HUDEP-2 (cell line): ENCODE data around the gene ICE2.
A peak's percentile ranks its signal among the peaks of the same experiment; 100 is the strongest.
"Not testable (repeated sequence)": the region's sequence is repeated elsewhere in the genome, so short reads cannot be mapped to it uniquely, and the experiment has no call there.

Source experiments
- DNase-seq, 76 experiments: peaks; one replicate each; lab custom pipeline; 2025; ENCODE audit not compliant: unreplicated experiment in 76 of 76; lab: John Stamatoyannopoulos, UW

Gene ICE2

DNA sequence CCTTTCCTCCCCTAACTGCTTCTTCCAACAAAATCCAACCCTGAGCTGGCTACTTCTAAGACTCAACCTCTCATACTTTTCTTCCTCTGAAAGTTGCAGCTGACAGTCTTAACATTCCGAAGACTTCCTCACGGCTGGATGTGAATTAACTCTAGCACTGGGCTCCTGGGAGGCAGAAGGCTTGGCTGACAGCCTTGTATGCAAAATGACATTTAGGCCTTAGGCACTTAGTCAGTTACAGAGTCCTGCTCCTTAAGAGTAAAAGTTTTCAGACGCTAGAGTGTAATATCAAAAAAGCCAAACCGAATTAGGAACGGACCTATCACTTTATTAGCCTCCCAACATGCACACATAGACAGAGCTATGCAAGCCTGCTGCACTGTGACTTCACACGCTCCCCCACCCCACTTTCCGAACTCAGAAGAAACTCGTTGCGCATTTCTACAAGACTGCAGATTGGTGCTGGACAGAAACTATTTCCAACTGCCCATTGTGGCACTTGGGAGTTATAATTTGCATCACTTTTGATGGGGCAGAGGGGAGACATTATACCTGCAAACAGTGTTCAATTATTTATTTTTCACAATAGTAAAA lies 65.6 kb downstream of the ICE2 start:
- no peak for DNase-seq

DNA sequence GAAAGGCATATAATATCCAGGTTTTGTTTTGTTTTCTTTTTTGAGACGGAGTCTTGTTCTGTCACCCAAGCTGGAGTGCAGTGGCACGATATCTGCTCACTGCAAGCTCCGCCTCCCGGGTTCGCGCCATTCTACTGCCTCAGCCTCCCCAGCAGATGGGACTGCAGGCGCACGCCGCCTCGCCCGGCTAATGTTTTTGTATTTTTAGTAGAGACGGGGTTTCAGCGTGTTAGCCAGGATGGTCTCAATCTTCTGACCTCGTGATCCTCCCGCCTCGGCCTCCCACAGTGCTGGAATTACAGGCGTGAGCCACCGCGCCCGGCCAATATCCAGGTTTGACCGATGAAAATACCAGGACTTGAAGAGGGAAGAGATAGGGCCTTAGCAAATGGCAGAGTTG lies 66.1 kb downstream of the ICE2 start:
- not testable (repeated sequence) for DNase-seq

DNA sequence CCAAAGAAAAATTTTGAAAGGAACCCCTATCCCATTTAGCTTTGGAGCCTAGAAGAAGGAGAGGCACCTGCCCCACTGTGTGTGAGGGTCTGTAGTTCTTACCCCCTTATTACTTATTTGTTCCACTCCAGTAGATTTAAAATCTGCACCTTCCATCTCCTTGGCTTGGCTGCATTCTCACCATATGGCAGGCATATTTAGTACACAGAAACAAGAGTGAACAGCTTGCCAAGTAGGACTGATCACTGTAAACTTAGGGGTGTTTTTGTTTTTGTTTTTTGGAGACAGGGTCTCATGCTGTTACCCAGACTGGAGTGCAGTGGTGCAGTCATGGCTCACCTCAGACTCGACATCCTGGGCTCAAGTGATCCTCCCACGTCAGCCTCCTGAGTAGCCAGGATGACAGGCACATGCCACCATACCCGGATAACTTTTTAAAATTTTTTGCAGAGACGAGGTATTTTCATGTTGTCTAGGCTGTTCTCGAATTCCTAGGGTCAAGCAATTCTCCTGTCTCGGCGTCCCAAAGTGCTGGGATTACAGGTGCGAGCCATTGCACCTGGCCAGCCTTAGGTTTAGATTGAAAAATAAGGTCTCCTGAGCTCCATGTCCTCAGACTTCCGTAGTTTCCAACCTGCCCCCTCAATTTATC lies 67.0 kb downstream of the ICE2 start:
- no peak for DNase-seq

DNA sequence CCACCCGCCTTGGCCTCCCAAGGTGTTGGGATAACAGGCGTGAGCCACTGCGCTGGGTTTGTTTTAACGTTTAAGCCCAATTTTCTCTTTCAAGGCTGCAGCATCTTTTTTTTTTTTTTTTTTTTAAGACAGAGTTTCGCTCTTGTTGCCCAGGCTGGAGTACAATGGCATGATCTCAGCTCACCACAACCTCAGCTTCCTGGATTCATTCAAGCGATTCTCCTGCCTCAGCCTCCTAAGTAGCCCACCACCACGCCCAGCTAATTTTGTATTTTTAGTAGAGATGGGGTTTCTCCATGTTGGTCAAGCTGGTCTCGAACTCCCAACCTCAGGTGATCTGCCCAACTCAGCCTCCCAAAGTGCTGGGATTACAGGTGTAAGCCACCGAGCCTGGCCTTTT lies 68.6 kb downstream of the ICE2 start:
- DNase-seq: not testable (repeated sequence)

DNA sequence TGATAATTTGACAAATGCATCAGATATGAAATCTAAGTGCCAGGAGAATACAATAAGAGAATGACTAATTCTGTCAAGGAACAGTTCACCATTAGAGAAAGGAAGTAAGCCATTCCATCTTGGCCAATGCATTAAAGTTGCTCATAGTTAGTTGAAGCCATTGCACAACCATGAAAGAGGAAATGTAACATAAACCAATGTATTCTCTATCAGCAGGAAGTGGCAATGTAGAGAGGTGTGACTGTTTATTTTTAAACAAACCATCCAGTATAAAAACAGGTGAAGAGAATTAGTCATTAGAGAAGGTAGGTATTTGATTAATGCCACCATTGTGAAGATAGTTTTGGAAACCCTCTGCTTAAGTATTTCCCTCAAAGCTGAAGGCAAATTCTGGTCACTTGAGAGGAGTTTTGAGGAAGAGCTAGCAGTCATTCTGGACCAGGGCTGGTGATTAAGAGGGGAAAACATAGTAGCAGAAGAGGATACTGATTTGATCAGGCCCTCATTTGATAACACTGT lies 70.4 kb downstream of the ICE2 start:
- DNase-seq: no peak

DNA sequence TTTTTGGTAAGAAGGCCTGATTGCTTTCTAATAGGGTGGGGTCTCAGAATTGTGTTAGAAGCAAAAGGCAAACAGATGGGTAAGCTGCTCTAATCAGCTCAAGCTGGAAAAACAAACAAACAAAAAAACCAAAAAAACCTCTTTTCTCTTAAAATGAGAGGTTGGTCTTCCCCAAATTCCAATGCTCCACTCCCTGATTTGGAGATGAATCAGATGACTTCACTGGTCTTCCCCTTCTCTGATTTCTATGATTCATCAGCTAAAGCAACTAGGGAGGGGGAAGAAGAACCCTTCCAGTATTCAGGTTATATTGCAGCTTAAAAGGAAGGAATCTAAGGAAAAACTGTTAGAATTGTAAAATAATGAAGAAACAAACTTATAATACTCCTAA lies 71.5 kb downstream of the ICE2 start:
- no peak for DNase-seq

DNA sequence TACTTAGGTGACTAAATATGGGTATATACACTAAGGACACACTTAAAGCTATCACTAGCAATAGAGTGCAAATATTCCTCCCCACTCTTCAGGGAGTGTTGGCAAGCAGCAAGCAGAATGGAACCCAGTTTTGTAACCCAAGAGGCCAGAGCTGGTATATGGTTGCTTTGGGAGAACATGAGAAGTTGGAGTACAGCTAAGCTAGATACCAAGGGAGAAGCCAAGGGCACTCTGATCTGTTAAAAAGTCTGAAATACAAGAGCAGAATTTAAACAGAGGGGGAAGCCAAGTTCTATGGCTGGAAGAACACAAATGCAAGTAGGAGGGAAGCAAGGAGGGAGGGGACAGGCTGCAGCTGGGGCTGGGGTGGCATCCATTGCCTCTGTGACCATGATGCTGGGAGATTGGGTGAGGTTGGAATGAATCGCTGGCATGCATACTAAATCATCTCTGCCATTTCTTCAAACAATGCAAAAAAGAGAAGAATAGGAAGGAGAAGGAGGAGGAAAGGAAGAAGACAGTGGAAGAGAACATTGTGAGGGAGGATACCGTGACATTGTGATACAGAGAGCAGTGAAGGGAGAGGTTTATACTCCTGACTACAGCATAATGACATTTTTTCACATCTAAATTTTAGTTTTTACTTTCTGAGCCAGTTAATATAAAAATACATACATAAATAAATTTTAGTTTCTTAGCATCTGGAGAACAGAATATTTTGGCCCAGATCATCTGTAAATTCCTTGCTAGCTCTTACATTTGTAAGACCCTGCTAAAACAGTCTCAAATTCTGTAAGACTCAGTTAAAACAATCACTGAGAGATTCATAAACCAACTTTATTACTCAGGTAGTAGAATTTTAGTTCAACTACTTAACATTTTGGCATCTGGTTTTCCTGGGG lies 72.2 kb downstream of the ICE2 start:
- DNase-seq: no peak

DNA sequence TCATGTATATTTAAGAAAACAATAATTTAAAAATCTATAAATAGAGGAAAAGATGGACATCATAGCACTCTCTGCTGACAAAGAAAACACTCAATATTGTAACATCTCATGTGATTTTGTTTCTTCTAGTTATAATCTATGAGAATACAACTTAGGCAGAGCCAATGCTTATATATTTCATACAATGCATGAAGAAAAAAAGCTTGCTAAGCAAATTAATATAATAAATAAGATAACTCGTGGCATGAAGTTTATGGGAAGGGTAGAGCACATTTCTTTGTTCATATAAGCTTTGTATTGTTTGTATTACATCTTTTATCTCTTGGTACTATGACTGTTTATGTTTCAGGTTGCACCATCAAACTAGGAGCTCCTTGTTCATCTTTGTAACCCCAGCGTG lies 73.5 kb downstream of the ICE2 start:
- no peak for DNase-seq

DNA sequence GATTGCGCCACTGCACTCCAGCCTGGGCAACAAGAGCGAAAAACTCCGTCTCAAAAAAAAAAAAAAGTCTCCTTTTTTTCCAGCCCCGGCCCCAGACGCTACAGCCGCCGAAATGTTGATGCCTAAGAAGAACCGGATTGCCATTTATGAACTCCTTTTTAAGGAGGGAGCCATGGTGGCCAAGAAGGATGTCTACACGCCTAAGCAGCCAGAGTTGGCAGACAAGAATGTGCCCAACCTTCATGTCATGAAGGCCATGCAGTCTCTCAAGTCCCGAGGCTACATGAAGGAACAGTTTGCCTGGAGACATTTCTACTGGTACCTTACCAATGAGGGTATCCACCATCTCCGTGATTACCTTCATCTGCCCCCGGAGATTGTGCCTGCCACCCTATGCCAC lies 74.6 kb downstream of the ICE2 start:
- DNase-seq: not testable (repeated sequence)

DNA sequence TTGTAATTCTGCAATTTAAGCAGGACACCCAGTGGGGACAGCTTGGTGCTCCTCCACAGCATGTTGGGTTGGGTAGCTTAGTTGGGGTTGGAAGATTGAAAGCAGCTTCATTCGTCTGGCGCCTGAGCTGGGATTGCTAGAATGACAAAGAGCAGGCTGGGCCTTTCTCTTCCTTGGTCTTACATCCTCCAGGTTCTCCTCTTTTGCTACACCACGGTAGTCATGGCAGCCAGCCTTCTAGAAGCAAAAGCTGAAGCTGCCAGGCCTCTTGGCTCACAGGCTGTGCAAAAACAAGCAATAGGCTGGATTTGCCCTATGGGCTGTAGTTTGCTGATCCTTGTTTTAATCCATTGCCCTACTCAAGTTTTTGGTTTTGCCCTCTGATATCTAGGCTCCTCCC lies 78.0 kb downstream of the ICE2 start:
- no peak for DNase-seq

DNA sequence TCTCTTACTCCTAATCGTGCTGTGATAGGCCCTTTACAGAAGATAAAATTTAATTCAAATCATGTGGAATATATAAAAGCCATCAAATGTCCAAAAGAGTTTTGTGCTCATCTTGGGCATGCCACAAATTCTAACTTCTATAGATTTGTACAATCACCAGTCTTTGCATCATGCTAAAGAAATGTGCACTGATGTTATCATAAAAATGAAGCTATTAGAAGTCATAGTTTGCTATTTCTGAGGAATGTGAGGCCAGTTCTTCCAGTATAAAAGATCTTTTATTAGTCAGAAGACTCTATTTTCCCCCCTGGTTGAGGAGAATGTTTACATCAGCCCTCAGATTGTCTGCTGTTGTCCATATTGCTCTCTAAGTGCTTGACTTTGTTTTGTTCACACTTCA lies 79.0 kb downstream of the ICE2 start:
- DNase-seq: no peak

DNA sequence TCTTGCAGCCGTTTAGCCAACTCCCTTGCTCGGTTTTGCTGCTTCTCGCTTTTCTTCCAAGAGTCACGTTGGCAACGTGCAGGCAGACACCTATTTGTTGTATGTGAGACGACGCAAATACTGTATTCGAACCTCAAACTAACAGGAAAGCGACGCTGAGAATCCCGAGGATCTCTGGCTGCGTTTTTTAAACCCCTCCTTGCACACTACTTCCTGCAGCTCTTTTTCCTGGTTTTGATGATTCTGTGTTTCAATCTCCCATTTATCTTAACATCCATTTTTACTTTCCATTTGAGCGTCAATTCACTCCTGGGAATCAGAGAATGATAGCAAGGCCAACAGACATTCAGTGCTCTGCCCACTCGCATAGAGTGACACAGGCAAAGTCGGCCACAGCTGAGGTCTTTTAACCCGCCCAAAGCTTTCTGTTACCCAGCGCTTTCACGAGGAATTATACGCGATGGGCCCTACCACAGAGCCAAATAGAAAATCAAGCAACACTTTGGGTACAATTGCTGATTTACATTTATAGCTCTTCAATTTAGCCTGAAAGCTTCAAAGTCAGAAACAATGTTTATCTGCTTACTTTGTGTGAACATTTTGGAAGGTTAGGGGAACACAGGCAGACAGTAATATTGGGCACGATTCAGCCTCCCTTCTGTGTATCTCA lies 79.6 kb downstream of the ICE2 start:
- DNase-seq: no peak

DNA sequence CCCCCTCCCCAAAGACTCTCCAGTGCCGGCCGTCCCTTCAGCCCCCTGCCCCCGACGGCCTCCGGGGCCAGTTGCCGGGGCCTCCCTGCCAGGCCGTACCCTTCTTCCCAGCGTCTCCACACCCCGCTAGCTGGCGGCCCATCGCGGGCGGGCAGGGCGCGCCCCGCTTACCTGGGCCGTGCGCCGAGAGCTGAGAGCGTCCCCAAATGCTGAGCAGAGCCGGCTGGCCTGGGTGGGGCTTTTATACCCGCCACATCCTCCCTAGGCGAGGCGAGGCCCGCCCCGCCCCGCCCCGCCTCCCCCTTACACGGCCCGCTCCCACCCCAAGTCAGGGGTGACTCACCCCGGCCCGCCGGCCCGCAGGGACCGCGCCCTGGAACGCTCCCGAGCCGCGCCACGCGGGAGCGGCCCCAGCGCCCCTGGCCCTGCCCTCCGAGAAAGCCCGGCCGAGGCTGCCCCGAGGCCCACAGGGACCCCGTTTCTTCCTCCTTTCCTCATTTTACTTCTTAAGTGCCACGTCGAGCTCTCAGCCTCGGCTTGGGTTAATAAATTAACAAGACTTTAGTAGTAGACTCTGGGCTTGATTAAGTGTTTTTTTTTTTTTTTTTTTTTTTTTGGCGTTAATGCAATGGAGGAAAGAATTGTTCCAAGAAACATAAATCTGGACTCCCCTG lies 81.0 kb downstream of the ICE2 start, which contains the start of gene ANXA2:
TSS of gene ANXA2 (minus strand) at position 215 of the 674 bp plus-strand sequence. CDS start 11,911 bp downstream, outside the sequence.
- peak in 74 of 76 experiments; percentile 5 to 86 (median 71) for DNase-seq

DNA sequence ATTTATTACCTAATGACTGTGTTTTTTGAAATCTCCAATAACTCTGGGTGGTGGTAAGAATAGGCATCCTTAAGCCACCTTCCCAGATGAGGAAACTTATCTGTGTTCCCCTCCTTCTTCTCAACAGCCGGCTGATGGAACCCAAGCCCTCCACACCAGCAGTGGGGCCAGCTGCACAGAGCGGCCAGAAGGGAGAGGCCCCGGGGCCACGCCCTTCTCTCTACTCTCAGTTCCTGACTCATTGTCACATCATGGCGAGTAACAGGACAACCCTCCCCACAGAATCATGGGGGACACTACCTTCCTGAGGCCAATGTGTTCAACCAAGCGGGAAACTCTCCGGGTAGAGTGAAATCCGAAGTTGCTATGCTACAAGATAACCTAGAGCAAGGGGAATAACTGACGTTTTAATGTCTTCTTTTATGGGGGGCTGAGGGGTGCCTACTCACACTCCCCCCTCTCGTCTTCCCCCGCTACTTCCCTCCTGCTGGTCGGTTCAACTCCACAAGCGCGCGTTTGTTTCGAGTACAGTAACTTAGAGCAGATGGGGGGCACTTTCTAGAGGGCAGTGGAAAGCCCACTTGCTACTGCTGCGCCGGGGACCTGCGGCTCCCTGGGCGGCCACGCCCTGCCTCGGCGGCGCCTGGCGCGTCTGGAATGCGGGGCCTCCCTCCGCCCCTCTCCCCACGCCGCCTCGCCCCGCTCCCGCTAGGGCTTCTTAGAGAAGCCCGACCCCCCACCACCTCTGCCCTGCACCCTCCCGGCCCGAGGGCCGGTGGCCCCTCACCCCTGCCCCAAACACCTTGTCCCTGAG lies 81.8 kb downstream of the ICE2 start:
- peak in 69 of 76 experiments; percentile 18 to 77 (median 54) for DNase-seq

DNA sequence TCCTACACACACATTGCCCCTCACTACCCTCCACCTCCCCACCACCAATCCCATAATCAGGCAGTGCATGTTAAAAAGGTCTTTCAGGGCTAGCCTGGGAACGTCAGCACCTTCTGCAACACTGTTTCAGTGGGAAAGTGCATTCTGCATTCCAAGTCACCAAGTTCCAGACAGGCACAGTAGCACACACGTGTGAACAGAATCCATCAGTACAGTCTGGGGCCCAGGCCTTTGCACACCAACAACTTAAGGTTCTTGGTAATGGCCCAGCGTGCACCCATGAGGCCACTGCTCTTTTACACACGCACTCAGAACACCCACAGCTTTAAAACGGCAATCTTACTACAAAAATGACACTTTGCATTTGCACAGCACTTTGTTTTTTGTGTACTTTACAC lies 82.4 kb downstream of the ICE2 start:
- no peak for DNase-seq

DNA sequence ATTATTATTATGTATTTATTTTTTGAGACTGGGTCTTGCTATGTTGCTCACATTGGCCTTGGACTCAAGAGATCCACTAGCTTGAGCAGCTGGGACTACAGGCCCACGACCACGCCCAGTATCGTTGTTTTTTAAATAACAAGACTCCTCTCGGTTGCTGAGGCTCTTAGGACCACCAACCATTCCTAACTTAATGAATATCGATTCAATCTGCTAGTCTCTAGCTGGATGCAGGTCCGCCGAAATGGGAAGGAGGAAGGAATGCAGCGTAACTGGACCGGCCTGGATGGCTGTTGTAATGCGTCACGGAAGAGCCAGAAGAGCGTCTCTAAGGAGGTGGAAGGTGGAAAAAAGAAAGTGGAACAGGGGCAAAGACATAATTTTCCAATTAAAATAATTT lies 82.8 kb downstream of the ICE2 start:
- no peak for DNase-seq

DNA sequence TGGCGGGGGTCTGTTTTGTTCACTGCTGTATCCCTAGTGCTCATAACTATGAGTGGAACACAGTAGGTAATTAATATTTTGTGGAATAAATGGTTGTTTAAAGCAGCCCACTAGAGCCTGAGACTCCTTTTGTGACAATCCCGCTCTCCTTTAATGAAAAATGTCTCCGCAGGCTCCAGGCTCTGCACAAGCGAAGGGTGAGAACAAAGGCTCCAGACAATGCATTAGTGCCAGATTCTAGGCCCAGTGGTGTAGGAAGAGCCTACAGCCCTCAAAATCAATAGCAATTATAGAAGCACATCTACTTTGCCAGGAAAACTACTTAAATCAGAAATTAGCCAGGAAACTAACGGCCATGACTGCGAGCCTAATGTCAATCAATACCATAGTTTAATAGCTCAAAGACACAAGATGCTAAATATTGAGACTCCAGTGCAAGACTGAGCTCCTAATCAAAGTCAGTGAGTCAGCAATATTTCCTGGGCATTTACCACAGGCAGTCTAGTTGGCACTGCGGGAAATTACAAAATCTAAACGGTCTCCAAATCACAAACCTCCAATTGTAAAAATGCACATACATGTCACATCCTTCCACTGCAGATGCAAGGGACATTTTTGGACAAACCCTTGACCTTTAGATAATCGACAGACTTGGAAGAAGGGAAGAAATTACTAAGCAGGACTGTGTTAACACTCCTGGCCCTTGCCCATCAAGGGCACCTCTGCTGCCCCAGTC lies 83.5 kb downstream of the ICE2 start:
- DNase-seq: no peak

DNA sequence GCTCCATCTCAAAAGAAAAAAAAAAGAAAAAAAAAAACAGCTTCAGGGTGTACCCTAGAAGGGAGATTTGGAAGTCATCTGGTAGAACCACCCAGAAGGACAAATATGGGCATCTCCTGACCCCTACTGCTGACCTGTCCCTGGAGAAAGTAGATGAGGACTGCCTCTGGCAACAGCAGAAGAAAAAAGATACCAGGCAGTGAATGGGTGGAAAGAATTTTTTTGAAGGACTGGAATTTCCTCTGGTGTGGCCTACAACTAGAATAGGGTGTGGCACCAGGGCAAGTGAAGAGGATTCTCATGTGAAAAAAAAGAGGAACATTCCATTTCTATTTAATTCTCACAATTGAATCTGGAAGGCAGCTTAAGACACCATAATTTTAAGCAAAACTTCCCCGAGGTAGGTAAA lies 84.2 kb downstream of the ICE2 start:
- DNase-seq: no peak
